OCI-LY1 (cell line): ENCODE results near the gene COL6A3.

Experiments
- H2AFZ ChIP-seq: fragments of 200-600 bp; sonication (generic), shearing (Covaris generic); 2 replicates; pipeline ENCODE4 v1.6.0; 2014; ENCODE audit warnings: antibody characterized with exemption, mild to moderate bottlenecking, low read length
- H3F3A ChIP-seq: fragments of 200-600 bp; sonication (generic), shearing (Covaris generic); 2 replicates; pipeline ENCODE4 v1.6.0; 2014; ENCODE audit warnings: mild to moderate bottlenecking, antibody characterized with exemption, low read length, moderate library complexity; ENCODE audit not compliant: insufficient read depth
- H3K27ac ChIP-seq: fragments of 200-600 bp; sonication (generic); 2 replicates; pipeline ENCODE4 v1.5.1; 2014; ENCODE audit warnings: low read length, mixed run types, mild to moderate bottlenecking, low read depth; ENCODE audit not compliant: poor library complexity, severe bottlenecking
- H3K27me3 ChIP-seq: fragments of 200-600 bp; sonication (generic); 2 replicates; pipeline ENCODE4 v1.6.0; 2014; ENCODE audit warnings: antibody characterized with exemption, mild to moderate bottlenecking, low read length, moderate library complexity; ENCODE audit not compliant: insufficient read depth
- H3K36me3 ChIP-seq: fragments of 200-600 bp; sonication (generic); 2 replicates; pipeline ENCODE4 v1.6.1; 2014; ENCODE audit warnings: mild to moderate bottlenecking, antibody characterized with exemption, low read length, moderate library complexity, mixed read lengths; ENCODE audit not compliant: insufficient read depth
- H3K4me1 ChIP-seq: fragments of 200-600 bp; sonication (generic); 2 replicates; pipeline ENCODE4 v1.5.1; 2014; ENCODE audit warnings: mild to moderate bottlenecking, low read length, moderate library complexity; ENCODE audit not compliant: insufficient read depth, severe bottlenecking
- H3K4me2 ChIP-seq: fragments of 200-600 bp; sonication (generic), shearing (Covaris generic); 2 replicates; pipeline ENCODE4 v1.6.1; 2014; ENCODE audit warnings: low read length
- H3K4me3 ChIP-seq: fragments of 200-600 bp; sonication (generic); 2 replicates; pipeline ENCODE4 v1.5.1; 2014; ENCODE audit warnings: low read length, low read depth, mild to moderate bottlenecking, mixed read lengths; ENCODE audit not compliant: poor library complexity, severe bottlenecking
- H3K79me2 ChIP-seq: fragments of 200-600 bp; shearing (Covaris generic); 2 replicates; pipeline ENCODE4 v1.6.1; 2016; ENCODE audit warnings: mixed run types, low read length, mixed read lengths; ENCODE audit not compliant: insufficient read depth
- H3K9ac ChIP-seq: fragments of 200-600 bp; sonication (generic), shearing (Covaris generic); 2 replicates; pipeline ENCODE4 v1.6.1; 2014; ENCODE audit warnings: mild to moderate bottlenecking, low read length, mixed read lengths
- H3K9me2 ChIP-seq: fragments of 200-600 bp; sonication (generic), shearing (Covaris generic); 2 replicates; pipeline ENCODE4 v1.6.1; 2014; ENCODE audit warnings: low read depth, mild to moderate bottlenecking, low read length, mixed read lengths
- H3K9me3 ChIP-seq: fragments of 200-600 bp; shearing (Covaris generic); 2 replicates; pipeline ENCODE4 v1.6.1; 2014; ENCODE audit warnings: low read length, mixed read lengths
- H4K20me1 ChIP-seq: fragments of 200-600 bp; sonication (generic), shearing (Covaris generic); 2 replicates; pipeline ENCODE4 v1.6.0; 2016; ENCODE audit warnings: mild to moderate bottlenecking, low read length; ENCODE audit not compliant: insufficient read depth
- CTCF ChIP-seq: fragments of 200-600 bp; sonication (generic), shearing (Covaris generic); IDR thresholded peaks from 2 replicates; pipeline ENCODE4 v1.5.1; 2017; ENCODE audit warnings: mild to moderate bottlenecking, antibody characterized with exemption, low read length, moderate library complexity, mixed read lengths
- EZH2 ChIP-seq: fragments of 200-600 bp; sonication (generic), shearing (Covaris generic); IDR thresholded peaks from 2 replicates; pipeline ENCODE4 v1.8.0; 2017; ENCODE audit warnings: borderline replicate concordance, mixed run types, mild to moderate bottlenecking, antibody characterized with exemption, low read length, moderate library complexity, mixed read lengths

COL6A3 gene

GRCh38 chr2:237408335-237409000 is 5.5 kb downstream of the COL6A3 start:
- Histone ChIP-seq H3K9ac (no peak overlapping the region), H3K9me3 (no peaks in the 10 kb centered on the region), H2AFZ (no peak overlapping the region), H3K4me3 (no peak overlapping the region), H3K79me2 (no peaks in the 10 kb centered on the region), H3K9me2 (no peaks in the 10 kb centered on the region), H3K36me3 (no peaks in the 10 kb centered on the region), H3F3A (no peaks in the 10 kb centered on the region), H4K20me1 (no peaks in the 10 kb centered on the region), H3K27ac (no peak overlapping the region), H3K4me1 (no peaks in the 10 kb centered on the region), H3K4me2 (no peak overlapping the region), H3K27me3 (peaks cover 5% of the 10 kb centered on the region; the same call in 1 of the 2 replicates)
- TF ChIP-seq CTCF (no peak), EZH2 (no peak)

GRCh38 chr2:237407700-237408099 is 6.3 kb downstream of the COL6A3 start:
- Histone ChIP-seq H3K9me2 (no peaks in the 10 kb centered on the region), H3K79me2 (no peaks in the 10 kb centered on the region), H3F3A (no peaks in the 10 kb centered on the region), H4K20me1 (no peaks in the 10 kb centered on the region), H3K27me3 (no peaks in the 10 kb centered on the region; the same call in 1 of the 2 replicates), H3K9me3 (no peaks in the 10 kb centered on the region), H3K4me2 (no peak overlapping the region), H3K4me1 (no peaks in the 10 kb centered on the region), H3K27ac (no peak overlapping the region), H3K9ac (no peak overlapping the region), H2AFZ (no peak overlapping the region), H3K36me3 (no peaks in the 10 kb centered on the region), H3K4me3 (no peak overlapping the region)
- TF ChIP-seq EZH2 (no peak), CTCF (no peak)

- no peaks in the 10 kb centered on the region for H3K4me1 ChIP-seq
- no peaks in the 10 kb centered on the region for H3K27me3 ChIP-seq
- TF ChIP-seq EZH2 (no peak), CTCF (no peak)
- H3F3A ChIP-seq: no peaks in the 10 kb centered on the region
- H3K27ac ChIP-seq: no peak overlapping the region
- H2AFZ ChIP-seq: no peak overlapping the region
- no peak overlapping the region for H3K4me3 ChIP-seq
- no peak overlapping the region for H3K4me2 ChIP-seq
- H3K79me2 ChIP-seq: no peaks in the 10 kb centered on the region
- no peaks in the 10 kb centered on the region for H3K9me3 ChIP-seq
- no peaks in the 10 kb centered on the region for H4K20me1 ChIP-seq
- no peaks in the 10 kb centered on the region for H3K9me2 ChIP-seq
- no peaks in the 10 kb centered on the region for H3K36me3 ChIP-seq
- H3K9ac ChIP-seq: no peak overlapping the region
Observed at GRCh38 chr2:237406371-237406895, 7.5 kb downstream of the COL6A3 start.
